ENCODE results near the gene TBX1. TPM values are rescaled to one million over a fixed set of nuclear protein-coding genes. Genes with fewer than 3 reads are reported as not detected.
"Not testable (repeated sequence)": the region's sequence is repeated elsewhere in the genome, so short reads cannot be mapped to it uniquely, and the experiment has no call there.

The TBX1 gene
- total RNA-seq, 4 donors from 2014 or later = 0.65 to 2.7 TPM; not detected in 2

DNA sequence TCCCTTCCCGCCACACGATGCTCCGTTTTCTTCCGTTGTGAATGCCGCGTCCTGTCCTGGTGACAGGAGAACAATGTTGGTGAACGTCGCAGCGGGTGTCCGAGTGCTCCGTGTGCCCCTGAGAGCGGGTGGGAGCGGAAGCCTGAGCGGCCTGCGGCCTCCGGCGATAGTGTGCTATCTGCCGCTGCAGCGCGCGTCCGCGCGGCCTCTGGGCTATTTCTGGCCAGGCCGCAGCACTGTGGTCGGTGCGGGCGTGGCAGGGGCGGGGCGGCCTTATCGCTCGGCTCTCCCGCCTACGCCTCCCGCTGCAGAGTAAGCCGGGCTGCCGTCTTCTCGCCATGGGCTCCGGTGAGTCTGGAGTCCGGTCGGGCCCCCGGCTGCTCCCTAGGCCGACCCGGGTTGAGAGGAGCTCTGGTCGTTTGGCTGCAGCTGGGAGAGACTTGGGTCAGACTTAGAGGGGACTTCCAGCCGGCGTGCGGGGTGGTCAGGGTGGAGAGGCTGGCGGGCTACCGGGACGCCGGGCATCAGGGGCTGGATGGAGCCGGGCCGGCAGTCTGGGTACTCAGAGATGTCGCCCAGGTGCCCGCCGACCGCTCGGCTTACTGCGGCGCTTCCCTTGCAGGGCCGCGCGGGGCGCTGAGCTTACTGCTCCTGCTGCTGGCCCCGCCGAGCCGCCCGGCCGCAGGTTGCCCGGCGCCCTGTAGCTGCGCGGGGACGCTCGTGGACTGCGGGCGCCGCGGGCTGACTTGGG, 37.2 kb upstream of the TBX1 start, which contains the start of gene GP1BB:
Gene GP1BB (plus strand): TSS at position 308 of the 751 bp plus-strand sequence. CDS start 31 bp downstream, at position 339.
- DNase-seq (ENCODE audit: low spot score) (no peak), ATAC-seq (ENCODE audit: low FRiP score) (peak; percentile 47)
- TF ChIP-seq, protein P1, sequence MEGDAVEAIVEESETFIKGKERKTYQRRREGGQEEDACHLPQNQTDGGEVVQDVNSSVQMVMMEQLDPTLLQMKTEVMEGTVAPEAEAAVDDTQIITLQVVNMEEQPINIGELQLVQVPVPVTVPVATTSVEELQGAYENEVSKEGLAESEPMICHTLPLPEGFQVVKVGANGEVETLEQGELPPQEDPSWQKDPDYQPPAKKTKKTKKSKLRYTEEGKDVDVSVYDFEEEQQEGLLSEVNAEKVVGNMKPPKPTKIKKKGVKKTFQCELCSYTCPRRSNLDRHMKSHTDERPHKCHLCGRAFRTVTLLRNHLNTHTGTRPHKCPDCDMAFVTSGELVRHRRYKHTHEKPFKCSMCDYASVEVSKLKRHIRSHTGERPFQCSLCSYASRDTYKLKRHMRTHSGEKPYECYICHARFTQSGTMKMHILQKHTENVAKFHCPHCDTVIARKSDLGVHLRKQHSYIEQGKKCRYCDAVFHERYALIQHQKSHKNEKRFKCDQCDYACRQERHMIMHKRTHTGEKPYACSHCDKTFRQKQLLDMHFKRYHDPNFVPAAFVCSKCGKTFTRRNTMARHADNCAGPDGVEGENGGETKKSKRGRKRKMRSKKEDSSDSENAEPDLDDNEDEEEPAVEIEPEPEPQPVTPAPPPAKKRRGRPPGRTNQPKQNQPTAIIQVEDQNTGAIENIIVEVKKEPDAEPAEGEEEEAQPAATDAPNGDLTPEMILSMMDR (IDR thresholded peaks at IDR 0.05) = no peak

DNA sequence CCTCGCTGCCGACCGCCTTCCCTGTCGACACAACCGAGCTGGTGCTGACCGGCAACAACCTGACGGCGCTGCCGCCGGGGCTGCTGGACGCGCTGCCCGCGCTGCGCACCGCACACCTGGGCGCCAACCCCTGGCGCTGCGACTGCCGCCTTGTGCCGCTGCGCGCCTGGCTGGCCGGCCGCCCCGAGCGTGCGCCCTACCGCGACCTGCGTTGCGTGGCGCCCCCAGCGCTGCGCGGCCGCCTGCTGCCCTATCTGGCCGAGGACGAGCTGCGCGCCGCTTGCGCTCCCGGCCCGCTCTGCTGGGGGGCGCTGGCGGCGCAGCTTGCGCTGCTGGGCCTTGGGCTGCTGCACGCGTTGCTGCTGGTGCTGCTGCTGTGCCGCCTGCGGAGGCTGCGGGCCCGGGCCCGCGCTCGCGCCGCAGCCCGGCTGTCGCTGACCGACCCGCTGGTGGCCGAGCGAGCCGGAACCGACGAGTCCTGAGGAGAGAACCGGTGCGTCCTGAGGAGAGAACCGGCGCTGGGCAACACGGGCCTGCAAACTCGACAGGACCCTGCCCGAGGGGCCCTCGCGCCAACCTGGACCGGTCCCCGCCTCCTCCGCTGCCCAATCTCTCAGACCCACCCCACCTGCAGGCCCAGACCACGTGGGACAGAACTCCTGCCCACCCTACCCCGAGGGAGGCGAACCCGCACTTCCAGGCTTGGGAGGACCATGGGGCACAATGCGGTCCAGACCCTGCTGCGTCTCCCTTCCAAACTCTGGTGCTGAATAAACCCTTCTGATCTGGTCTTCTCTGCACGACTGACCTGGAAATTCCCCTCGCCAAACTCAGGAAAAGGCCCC, 36.4 kb upstream of the TBX1 start:
- ATAC-seq (ENCODE audit: low FRiP score) = no peak
- no peak for DNase-seq (ENCODE audit: low spot score)
- TF ChIP-seq, protein P1 (IDR thresholded peaks at IDR 0.05) = no peak

DNA sequence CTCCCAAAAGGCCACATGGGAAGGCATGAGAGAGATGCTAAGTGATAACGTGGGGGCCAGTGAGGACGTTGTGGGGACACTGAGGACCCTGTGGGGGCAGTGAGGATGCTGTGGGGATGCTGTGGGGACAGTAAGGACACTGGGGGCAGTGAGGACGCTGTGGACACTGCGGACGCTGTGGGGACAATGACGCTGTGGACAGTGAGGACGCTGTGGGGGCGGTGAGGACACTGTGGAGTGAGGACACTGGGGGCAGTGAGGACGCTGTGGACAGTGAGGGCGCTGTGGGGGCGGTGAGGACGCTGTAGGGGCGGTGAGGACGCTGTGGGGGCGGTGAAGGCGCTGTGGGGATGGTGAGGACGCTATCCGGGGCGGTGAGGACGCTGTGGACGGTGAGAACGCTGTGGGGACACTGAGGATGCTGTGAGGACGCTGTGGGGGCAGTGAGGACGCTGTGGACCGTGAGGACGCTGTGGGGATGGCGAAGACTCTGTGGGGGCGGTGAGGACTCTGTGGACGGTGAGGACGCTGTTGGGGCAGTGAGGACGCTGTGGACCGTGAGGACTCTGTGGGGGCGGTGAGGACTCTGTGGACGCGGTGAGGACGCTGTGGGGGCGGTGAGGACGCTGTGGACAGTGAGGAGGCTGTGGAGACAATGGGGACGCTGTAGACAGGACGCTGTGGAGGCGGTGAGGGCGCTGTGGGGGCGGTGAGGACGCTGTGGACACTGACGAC, 35.5 kb upstream of the TBX1 start:
- TF ChIP-seq, protein P1 (IDR thresholded peaks at IDR 0.05) = no peak
- DNase-seq (ENCODE audit: low spot score) (no peak), ATAC-seq (ENCODE audit: low FRiP score) (no peak)

DNA sequence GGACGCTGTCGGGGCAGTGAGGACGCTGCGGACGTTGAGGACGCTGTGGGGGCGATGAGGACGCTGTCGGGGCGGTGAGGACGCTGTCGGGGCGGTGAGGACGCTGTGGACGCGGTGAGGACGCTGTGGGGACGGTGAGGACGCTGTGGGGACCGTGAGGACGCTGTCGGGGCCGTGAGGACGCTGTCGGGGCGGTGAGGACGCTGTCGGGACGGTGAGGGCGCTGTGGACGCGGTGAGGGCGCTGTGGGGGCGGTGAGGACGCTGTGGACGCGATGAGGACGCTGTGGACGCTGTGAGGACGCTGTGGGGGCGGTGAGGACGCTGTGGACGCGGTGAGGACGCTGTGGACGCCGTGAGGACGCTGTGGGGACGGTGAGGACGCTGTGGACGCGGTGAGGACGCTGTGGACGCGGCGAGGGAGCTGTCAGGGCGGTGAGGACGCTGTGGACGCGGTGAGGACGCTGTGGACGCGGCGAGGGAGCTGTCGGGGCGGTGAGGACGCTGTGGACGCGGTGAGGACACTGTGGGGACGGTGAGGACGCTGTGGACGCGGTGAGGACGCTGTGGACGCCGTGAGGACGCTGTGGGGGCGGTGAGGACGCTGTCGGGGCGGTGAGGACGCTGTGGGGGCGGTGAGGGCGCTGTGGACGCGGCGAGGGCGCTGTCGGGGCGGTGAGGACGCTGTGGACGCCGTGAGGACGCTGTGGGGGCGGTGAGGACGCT, 34.4 kb upstream of the TBX1 start:
- not testable (repeated sequence) for ATAC-seq (ENCODE audit: low FRiP score); DNase-seq (ENCODE audit: low spot score)

DNA sequence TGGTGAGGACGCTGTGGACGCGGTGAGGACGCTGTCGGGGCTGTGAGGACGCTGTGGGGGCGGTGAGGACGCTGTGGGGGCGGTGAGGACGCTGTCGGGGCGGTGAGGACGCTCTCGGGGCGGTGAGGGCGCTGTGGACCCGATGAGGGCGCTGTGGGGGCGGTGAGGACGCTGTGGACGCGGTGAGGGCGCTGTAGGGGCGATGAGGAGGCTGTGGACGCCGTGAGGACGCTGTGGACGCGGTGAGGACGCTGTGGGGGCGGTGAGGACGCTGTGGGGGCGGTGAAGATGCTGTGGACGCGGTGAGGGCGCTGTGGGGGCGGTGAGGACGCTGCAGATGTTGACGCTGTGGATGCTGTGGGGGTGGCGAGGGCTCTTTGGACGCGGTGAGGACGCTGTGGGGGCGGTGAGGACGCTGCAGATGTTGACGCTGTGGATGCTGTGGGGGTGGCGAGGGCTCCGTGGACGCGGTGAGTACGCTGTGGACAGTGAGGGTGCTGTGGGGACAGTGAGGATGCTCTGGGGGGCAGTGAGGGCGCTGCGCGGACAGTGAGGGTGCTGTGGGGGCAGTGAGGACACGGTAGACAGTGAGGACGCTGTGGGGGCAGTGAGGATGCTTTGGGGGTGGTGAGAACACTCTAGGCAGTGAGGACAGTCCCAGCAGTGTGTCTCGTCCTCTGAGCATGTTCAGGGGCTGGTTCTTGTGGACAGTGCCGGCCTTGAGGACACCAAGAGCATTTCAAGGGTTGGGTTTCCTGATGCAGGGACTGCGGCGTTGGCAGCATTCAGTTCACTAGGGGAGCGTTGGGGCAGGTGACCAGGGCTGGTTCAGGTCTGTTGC, 33.0 kb upstream of the TBX1 start:
- ATAC-seq (ENCODE audit: low FRiP score) = no peak
- TF ChIP-seq, protein P1 (IDR thresholded peaks at IDR 0.05) = no peak
- DNase-seq (ENCODE audit: low spot score) = no peak

DNA sequence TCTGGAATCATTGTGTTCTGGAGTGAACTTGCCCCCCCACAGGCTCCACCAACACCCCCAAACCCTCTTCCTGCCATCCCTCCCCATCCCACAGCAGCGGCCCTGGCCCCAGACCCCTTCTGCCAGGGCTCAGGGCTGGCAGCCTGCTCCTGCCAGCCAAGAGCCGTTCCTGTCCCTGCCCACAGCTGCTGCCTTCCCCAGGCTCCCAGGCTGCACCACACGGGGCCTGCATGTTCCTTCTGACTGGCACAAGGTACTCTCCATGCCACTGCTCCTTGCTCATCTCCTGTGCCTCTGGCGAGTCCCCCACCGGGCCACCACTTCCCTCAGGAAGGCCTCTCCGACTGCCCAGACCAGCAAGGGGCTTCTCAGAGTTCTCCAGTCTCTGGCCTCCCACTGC, 32.3 kb upstream of the TBX1 start:
- no peak for DNase-seq (ENCODE audit: low spot score)
- ATAC-seq (ENCODE audit: low FRiP score) = no peak

More for the DNA sequence above, 32.3 kb upstream of the TBX1 start:
- TF ChIP-seq, protein P1 (IDR thresholded peaks at IDR 0.05) = no peak

All from omental fat pad (tissue), 4 donors.